ENCODE results near the gene RNF213. TPM values are rescaled to one million over a fixed set of nuclear protein-coding genes. Genes with fewer than 3 reads are reported as not detected.

The RNF213 gene
- total RNA-seq, 4 donors from 2014 or later, result 90.5 to 186 (median 142) TPM

GRCh38 chr17:80339731-80340456, 79.2 kb downstream of the RNF213 start:
- Histone ChIP-seq H3K4me1 (no peaks in the 10 kb centered on the region), H3K9me3 (no peaks in the 10 kb centered on the region), H3K27ac (no peak overlapping the region), H3K4me3 (no peak overlapping the region), H3K36me3 (no peaks in the 10 kb centered on the region), H3K27me3 (no peaks in the 10 kb centered on the region)
- intact Hi-C loops (cut with DNase I; ENCODE audit: low total_unique reads), result no loop called here
- no peak for DNase-seq
- no peak for TF ChIP-seq CTCF (IDR thresholded peaks at IDR 0.05)
- no peak for TF ChIP-seq POLR2A (IDR thresholded peaks at IDR 0.05)

GRCh38 chr17:80345321-80345720, 84.7 kb downstream of the RNF213 start:
- H3K27me3 ChIP-seq, result no peaks in the 10 kb centered on the region
- no peak for TF ChIP-seq POLR2A (IDR thresholded peaks at IDR 0.05)
- TF ChIP-seq CTCF (IDR thresholded peaks at IDR 0.05), result no peak
- intact Hi-C loops (cut with DNase I; ENCODE audit: low total_unique reads), result no loop called here
- no peaks in the 10 kb centered on the region for H3K4me1 ChIP-seq
- no peaks in the 10 kb centered on the region for H3K9me3 ChIP-seq
- H3K27ac ChIP-seq, result no peak overlapping the region
- no peak for DNase-seq
- no peak overlapping the region for H3K4me3 ChIP-seq
- H3K36me3 ChIP-seq, result no peaks in the 10 kb centered on the region

- intact Hi-C loops (cut with DNase I; ENCODE audit: low total_unique reads), result no loop called here
- no peaks in the 10 kb centered on the region for H3K9me3 ChIP-seq
- no peaks in the 10 kb centered on the region for H3K27me3 ChIP-seq
- H3K4me3 ChIP-seq, result no peak overlapping the region
- DNase-seq, result no peak
- no peak for TF ChIP-seq CTCF (IDR thresholded peaks at IDR 0.05)
- no peaks in the 10 kb centered on the region for H3K36me3 ChIP-seq
- no peaks in the 10 kb centered on the region for H3K4me1 ChIP-seq
- H3K27ac ChIP-seq, result no peak overlapping the region
These were observed 85.3 kb downstream of the RNF213 start for GRCh38 chr17:80345841-80346497.

GRCh38 chr17:80346498-80347275, 86.0 kb downstream of the RNF213 start:
- DNase-seq, result no peak

More at GRCh38 chr17:80346498-80347275, 86.0 kb downstream of the RNF213 start:
- Histone ChIP-seq H3K4me1 (no peaks in the 10 kb centered on the region), H3K27me3 (no peaks in the 10 kb centered on the region), H3K36me3 (no peaks in the 10 kb centered on the region), H3K4me3 (no peak overlapping the region), H3K9me3 (no peaks in the 10 kb centered on the region), H3K27ac (no peak overlapping the region)
- TF ChIP-seq POLR2A (IDR thresholded peaks at IDR 0.05) (no peak), CTCF (IDR thresholded peaks at IDR 0.05) (no peak)
- intact Hi-C loops (cut with DNase I; ENCODE audit: low total_unique reads), result no loop called here
